Prostate gland (tissue), 2 donors: ENCODE results near the gene ACTRT2.

Source experiments
- POLR2AphosphoS5 ChIP-seq: sonication (generic); formaldehyde crosslinking; IDR thresholded peaks from one replicate; pipeline ENCODE4 v1.6.1; 2017; ENCODE audit warnings: antibody characterized with exemption
- TF ChIP-seq, protein P1 (sequence below), 4 experiments: fragments of 200-600 bp in 2 of 4; fragments of 450-650 bp in 2 of 4; sonication (generic) in 2 of 4; IDR thresholded peaks; 1 replicate in 3 of 4; 2 replicates in 1 of 4; pipeline ENCODE4 v1.5.1; 2016 to 2019; ENCODE audit warnings: antibody characterized with exemption in 4 of 4, mild to moderate bottlenecking in 2 of 4, moderate library complexity in 2 of 4

DNA sequence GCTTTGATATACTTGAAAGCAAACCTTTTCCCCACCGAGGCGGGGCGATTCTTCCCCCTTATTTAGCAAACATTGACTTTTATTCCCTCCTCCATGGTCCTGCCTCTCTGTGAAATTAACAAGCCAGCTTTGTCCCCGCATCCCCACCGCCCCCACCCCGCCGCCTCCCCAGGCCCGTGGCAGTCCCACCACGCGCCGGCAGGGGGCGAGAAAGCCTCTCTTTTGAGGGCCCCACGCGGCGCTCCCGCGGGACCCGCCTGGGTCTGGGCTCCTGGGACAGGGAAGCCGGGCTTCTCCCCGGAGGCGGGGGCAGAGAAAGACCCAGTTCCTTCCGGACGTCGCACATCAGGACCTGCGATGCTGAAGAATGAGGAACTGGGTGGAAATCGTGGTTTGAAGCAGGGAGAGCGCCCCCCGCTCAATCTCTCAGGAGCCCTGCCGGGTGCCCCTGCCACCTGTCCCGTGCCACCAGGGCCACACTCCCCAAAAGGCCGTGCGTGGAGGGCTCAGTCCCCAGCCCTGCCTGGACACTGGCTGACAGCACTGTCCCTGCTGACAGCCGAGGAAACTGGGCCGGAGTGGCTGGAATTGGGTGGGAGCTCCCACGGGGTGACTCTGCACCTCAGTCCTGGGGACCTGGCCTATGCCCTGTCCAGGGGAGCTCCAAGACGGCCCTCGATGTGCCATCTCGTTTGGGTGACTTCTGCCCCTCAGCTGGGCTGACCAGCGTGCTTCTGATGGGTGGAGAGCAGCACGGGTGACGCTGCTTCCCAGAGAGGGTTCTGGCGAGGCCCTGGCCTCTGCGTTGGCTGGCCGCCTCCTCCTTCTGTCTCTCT, 8.6 kb upstream of the ACTRT2 start:
- TF ChIP-seq, protein P1, sequence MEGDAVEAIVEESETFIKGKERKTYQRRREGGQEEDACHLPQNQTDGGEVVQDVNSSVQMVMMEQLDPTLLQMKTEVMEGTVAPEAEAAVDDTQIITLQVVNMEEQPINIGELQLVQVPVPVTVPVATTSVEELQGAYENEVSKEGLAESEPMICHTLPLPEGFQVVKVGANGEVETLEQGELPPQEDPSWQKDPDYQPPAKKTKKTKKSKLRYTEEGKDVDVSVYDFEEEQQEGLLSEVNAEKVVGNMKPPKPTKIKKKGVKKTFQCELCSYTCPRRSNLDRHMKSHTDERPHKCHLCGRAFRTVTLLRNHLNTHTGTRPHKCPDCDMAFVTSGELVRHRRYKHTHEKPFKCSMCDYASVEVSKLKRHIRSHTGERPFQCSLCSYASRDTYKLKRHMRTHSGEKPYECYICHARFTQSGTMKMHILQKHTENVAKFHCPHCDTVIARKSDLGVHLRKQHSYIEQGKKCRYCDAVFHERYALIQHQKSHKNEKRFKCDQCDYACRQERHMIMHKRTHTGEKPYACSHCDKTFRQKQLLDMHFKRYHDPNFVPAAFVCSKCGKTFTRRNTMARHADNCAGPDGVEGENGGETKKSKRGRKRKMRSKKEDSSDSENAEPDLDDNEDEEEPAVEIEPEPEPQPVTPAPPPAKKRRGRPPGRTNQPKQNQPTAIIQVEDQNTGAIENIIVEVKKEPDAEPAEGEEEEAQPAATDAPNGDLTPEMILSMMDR (IDR thresholded peaks at IDR 0.05): peak; percentile 54 to 93 (median 76)
- no peak for TF ChIP-seq POLR2AphosphoS5
